Uterus (tissue), 4 donors: Measurements from ENCODE around the gene TMPRSS6. TPM values are rescaled to one million over a fixed set of nuclear protein-coding genes. Genes with fewer than 3 reads are reported as not detected.

Source experiments
- DNase-seq, 2 donors: peaks; one replicate each; pipeline ENCODE4 v3.0.0-alpha.2; 2019 to 2020
- H3K27ac ChIP-seq, 2 donors: fragments of 200-600 bp; sonication (generic); 1 replicate in 1 of 2; 2 replicates in 1 of 2; pipeline ENCODE4 v1.5.1; 2016 to 2018
- H3K27me3 ChIP-seq, 2 donors: fragments of 200-600 bp; sonication (generic); one replicate each; pipeline ENCODE4 v1.5.1; 2018 to 2019; ENCODE audit warnings: control low read depth in 1 of 2
- H3K36me3 ChIP-seq, 2 donors: fragments of 200-600 bp; sonication (generic); one replicate each; pipeline ENCODE4 v1.5.1; 2019; ENCODE audit warnings: control low read depth in 1 of 2
- H3K4me1 ChIP-seq, 2 donors: fragments of 200-600 bp; sonication (generic); one replicate each; pipeline ENCODE4 v1.5.1; 2018 to 2019; ENCODE audit warnings: control low read depth in 1 of 2
- H3K4me3 ChIP-seq, 2 donors: fragments of 200-600 bp; sonication (generic); 1 replicate in 1 of 2; 2 replicates in 1 of 2; pipeline ENCODE4 v1.5.1; 2018 to 2019; ENCODE audit warnings: mild to moderate bottlenecking in 1 of 2
- H3K9me3 ChIP-seq, 2 donors: fragments of 200-600 bp; sonication (generic); one replicate each; pipeline ENCODE4 v1.5.1; 2019; ENCODE audit warnings: control low read depth in 1 of 2
- POLR2A ChIP-seq, 2 donors: fragments of 450-650 bp; IDR thresholded peaks; one replicate each; pipeline ENCODE4 v1.6.1; 2016; ENCODE audit warnings: antibody characterized with exemption in 2 of 2, mild to moderate bottlenecking in 1 of 2, moderate library complexity in 1 of 2
- intact Hi-C: fragments of 100-400 bp; cut with DNase I; formaldehyde crosslinking; loops from one replicate; pipeline ENCODE4 v1.15.1; 2023; ENCODE audit warnings: low total_unique reads
- total RNA-seq, 4 donors: library from RNA; depleted of rRNA in 3 of 4; stranded (reverse); fragments of >200 nt in 3 of 4; gene quantifications; one replicate each; pipeline versions ENCODE4 v1.1.0 to v1.2.4, GENCODE V29; 2014 to 2023
- TF ChIP-seq, protein P1 (sequence below), 4 experiments: fragments of 200-600 bp in 2 of 4; fragments of 450-650 bp in 2 of 4; sonication (generic) in 2 of 4; IDR thresholded peaks; one replicate each; pipeline ENCODE4 v1.5.1; 2016 to 2019; ENCODE audit warnings: antibody characterized with exemption in 4 of 4, mild to moderate bottlenecking in 2 of 4, moderate library complexity in 1 of 4
- donor health status: DM: yes; HTN: yes; CAD: no.

TMPRSS6 gene
- total RNA-seq, 4 donors from 2014 or later, result not detected

DNA sequence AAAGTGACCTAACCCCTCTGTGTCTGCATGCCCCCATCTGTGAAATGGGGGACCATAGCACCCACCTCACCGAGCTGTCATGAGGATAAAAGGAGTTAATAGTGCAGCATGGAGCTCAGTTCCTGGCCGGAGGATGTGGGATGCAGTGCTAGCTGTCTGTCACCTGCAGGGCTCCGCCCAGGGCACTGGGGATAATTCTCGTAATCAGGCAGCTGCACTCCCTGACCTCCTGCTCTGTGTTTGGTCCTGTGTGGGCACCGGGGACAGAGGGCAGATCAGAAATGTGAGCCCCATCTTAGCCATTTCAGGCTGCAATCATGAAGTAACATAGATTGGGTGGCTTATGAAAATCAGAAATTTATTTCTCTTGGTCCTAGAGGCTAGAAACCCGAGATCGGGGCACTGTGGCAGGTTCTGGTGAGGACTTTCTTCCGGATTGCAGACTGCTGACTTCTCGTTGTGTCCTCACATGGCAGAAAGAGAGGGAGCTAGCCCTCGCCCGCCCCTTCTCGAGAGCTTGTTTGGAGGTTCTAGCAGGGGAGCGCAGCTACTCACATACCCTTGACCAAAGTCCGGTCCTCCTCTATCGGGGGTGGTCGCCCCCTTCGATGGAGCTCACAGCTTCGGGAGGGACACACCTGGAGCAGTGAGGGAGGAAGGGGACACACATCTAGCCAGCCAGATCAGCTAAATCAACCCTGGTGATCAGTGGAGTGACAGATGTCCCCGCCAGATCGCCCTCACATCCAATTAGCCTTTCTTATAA, 54.7 kb downstream of the TMPRSS6 start:
- no peak overlapping the region for H3K4me3 ChIP-seq
- H3K4me1 ChIP-seq, result no peaks in the 10 kb centered on the region
- intact Hi-C loops, result no loop called here
- TF ChIP-seq, protein P1, sequence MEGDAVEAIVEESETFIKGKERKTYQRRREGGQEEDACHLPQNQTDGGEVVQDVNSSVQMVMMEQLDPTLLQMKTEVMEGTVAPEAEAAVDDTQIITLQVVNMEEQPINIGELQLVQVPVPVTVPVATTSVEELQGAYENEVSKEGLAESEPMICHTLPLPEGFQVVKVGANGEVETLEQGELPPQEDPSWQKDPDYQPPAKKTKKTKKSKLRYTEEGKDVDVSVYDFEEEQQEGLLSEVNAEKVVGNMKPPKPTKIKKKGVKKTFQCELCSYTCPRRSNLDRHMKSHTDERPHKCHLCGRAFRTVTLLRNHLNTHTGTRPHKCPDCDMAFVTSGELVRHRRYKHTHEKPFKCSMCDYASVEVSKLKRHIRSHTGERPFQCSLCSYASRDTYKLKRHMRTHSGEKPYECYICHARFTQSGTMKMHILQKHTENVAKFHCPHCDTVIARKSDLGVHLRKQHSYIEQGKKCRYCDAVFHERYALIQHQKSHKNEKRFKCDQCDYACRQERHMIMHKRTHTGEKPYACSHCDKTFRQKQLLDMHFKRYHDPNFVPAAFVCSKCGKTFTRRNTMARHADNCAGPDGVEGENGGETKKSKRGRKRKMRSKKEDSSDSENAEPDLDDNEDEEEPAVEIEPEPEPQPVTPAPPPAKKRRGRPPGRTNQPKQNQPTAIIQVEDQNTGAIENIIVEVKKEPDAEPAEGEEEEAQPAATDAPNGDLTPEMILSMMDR (IDR thresholded peaks at IDR 0.05), result no peak
- no peak for TF ChIP-seq POLR2A (IDR thresholded peaks at IDR 0.05)
- H3K36me3 ChIP-seq, result no peaks in the 10 kb centered on the region
- no peaks in the 10 kb centered on the region for H3K27me3 ChIP-seq
- no peak for DNase-seq
- H3K9me3 ChIP-seq, result no peaks in the 10 kb centered on the region
- H3K27ac ChIP-seq, result no peak overlapping the region

DNA sequence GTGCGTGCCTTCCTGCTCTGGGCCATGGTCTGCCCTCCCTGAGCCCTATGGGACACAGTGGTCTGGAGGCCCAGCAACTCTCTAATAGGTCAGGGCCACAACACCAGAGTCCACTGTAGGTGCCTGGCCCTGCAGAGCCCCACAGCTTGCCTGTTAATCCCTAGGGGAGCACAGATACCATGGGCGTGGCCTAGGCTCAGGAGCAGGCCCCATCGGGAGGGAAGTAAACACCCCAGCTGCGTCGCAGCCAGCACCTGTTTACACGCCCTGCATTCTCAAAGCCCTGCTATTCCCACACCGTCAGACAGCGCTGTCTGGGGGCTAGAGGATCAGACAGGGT, 55.5 kb downstream of the TMPRSS6 start:
- no peak for TF ChIP-seq POLR2A (IDR thresholded peaks at IDR 0.05)
- TF ChIP-seq, protein P1 (IDR thresholded peaks at IDR 0.05), result no peak
- no peaks in the 10 kb centered on the region for H3K36me3 ChIP-seq
- no peaks in the 10 kb centered on the region for H3K27me3 ChIP-seq
- intact Hi-C loops, result no loop called here
- H3K27ac ChIP-seq, result no peak overlapping the region
- no peaks in the 10 kb centered on the region for H3K9me3 ChIP-seq
- DNase-seq, result no peak
- no peaks in the 10 kb centered on the region for H3K4me1 ChIP-seq
- no peak overlapping the region for H3K4me3 ChIP-seq

DNA sequence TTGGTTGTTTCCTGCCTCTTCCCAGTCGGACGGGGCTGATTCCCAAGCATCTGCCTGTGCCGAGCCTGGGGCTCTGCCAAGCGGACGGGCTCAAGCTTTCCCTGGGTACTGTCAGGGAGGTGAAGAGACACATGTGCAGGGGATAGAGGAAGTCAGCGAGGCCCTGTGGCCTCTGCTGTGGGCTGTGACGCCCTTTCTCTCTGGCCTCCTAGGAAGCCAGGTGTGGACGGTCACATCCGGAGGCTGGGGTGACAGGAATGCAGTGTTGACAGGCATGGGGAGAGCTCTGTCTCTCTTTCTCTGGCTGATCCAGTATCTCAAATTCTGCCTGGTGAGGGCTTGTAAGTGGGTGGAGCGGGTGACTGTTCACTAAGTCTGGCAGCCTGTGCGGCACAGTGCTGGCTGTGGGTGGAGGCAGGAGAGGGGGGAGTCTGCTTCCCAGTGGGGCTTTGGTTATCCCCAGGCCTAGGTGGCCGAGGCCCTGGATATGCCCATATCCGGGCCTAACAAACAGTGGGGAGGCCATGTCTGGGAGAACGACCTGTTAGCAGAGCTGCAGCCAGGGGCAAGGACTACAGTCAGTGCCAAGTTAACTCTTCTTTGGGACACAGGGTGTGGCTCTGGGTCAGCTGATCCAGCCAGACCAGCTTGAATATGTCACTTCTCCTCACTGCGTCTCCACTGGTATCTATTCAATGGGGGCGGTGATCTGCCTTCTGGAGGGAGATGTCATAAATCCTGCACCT, 56.0 kb downstream of the TMPRSS6 start:
- intact Hi-C loops, result no loop called here
- TF ChIP-seq POLR2A (IDR thresholded peaks at IDR 0.05), result no peak
- TF ChIP-seq, protein P1 (IDR thresholded peaks at IDR 0.05), result no peak
- Histone ChIP-seq H3K4me3 (no peak overlapping the region), H3K36me3 (no peaks in the 10 kb centered on the region), H3K9me3 (no peaks in the 10 kb centered on the region), H3K27ac (no peak overlapping the region), H3K27me3 (no peaks in the 10 kb centered on the region), H3K4me1 (no peaks in the 10 kb centered on the region)
- no peak for DNase-seq

DNA sequence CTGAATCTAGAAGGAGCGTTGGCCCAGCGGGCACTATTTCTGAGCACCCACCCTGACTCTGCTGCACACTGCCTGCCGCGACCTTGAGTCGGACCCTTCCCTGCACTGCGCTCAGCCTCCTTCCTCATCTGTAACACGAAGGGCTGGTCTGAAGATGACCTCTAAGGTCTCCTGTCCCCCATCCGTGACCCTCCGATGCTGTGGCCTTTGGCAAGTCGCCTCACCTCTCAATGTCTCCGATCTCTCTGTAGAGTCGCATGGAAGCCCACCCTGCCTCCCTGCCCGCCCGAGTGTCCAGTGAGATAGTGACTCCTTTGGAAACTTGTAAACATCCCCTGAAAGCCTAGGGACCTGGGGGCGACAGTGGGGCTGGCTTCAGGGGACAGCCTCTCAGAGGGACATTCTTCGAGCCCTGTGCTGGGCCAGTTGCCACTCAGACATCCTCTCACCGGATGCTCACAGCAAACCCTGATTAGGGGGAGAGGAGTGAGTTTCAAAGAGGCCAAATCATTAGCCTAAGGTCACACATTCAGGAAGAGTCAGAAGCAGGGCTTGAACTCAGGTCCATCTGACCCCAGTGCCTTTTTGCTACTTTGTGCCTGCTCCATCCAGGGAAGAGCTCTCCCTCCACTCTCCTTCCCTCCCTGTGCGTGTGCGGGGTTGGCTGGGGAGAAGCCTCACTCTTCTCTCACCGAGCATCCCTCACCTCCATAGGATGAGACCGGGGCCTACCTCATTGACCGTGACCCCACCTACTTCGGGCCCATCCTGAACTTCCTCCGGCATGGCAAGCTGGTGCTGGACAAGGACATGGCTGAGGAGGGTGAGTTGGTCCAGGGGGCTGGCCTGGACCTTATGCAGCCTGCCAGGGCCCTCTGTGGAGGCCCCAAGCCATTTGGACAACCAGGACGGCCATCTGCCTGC, 56.9 kb downstream of the TMPRSS6 start:
- H3K27ac ChIP-seq, result peak overlapping the region in 1 of 2 donors; percentile 48
- H3K4me3 ChIP-seq, result peak overlapping the region; percentile 31 to 74
- intact Hi-C loops, result no loop called here
- H3K4me1 ChIP-seq, result no peaks in the 10 kb centered on the region
- H3K9me3 ChIP-seq, result no peaks in the 10 kb centered on the region
- H3K27me3 ChIP-seq, result no peaks in the 10 kb centered on the region
- no peak for TF ChIP-seq POLR2A (IDR thresholded peaks at IDR 0.05)
- TF ChIP-seq, protein P1 (IDR thresholded peaks at IDR 0.05), result no peak
- DNase-seq, result no peak
- H3K36me3 ChIP-seq, result no peaks in the 10 kb centered on the region
